ENCODE data around the gene TNP2. TPM values are rescaled to one million over a fixed set of nuclear protein-coding genes. Genes with fewer than 3 reads are reported as not detected.

Gene TNP2
- total RNA-seq, 3 donors from 2014 or later = not detected

GRCh38 chr16:11254913-11255736 is 14.0 kb downstream of the TNP2 start:
- TF ChIP-seq CTCF (IDR thresholded peaks at IDR 0.05) = no peak
- Histone ChIP-seq H3K9me3 (no peaks in the 10 kb centered on the region), H3K36me3 (ENCODE audit: low read depth) (no peaks in the 10 kb centered on the region), H3K4me3 (peak overlapping the region; percentile 63), H3K4me1 (ENCODE audit: low read depth) (peaks cover 18% of the 10 kb centered on the region)
- ATAC-seq = peak; percentile 20
- peak; percentile 59 to 81 (median 76) for DNase-seq
- intact Hi-C loops (cut with DNase I, micrococcal nuclease) = loop anchor here (5.0 to 10.0 kb wide), 2 partner anchors 280 to 283 kb away; no protein-coding TSS in a partner anchor

- TF ChIP-seq CTCF (IDR thresholded peaks at IDR 0.05) = no peak
- no peaks in the 10 kb centered on the region for H3K36me3 ChIP-seq (ENCODE audit: low read depth)
- peak overlapping the region; percentile 63 for H3K4me3 ChIP-seq
- H3K4me1 ChIP-seq (ENCODE audit: low read depth) = peaks cover 18% of the 10 kb centered on the region
- intact Hi-C loops (cut with DNase I, micrococcal nuclease) = loop anchor here in 1 of 2 donors (10.0 kb wide), 1 partner anchor 279 kb away; no protein-coding TSS in a partner anchor
- ATAC-seq = no peak
- DNase-seq = no peak
- H3K9me3 ChIP-seq = no peaks in the 10 kb centered on the region
Measured at GRCh38 chr16:11253995-11254912, 14.9 kb downstream of the TNP2 start.

GRCh38 chr16:11253009-11253994 is 15.8 kb downstream of the TNP2 start:
- no peak for ATAC-seq
- Histone ChIP-seq H3K4me3 (no peak overlapping the region), H3K36me3 (ENCODE audit: low read depth) (no peaks in the 10 kb centered on the region), H3K4me1 (ENCODE audit: low read depth) (peaks cover 13% of the 10 kb centered on the region), H3K9me3 (no peaks in the 10 kb centered on the region)
- DNase-seq = no peak
- intact Hi-C loops (cut with DNase I, micrococcal nuclease) = loop anchor here in 1 of 2 donors (10.0 kb wide), 1 partner anchor 279 kb away; no protein-coding TSS in a partner anchor
- no peak for TF ChIP-seq CTCF (IDR thresholded peaks at IDR 0.05)

- no peak for TF ChIP-seq CTCF (IDR thresholded peaks at IDR 0.05)
- H3K4me1 ChIP-seq (ENCODE audit: low read depth) = peaks cover 11% of the 10 kb centered on the region
- DNase-seq (no peak), ATAC-seq (no peak)
- intact Hi-C loops (cut with DNase I, micrococcal nuclease) = loop anchor here in 1 of 2 donors (10.0 kb wide), 1 partner anchor 278 kb away; no protein-coding TSS in a partner anchor
- no peaks in the 10 kb centered on the region for H3K36me3 ChIP-seq (ENCODE audit: low read depth)
- H3K9me3 ChIP-seq = no peaks in the 10 kb centered on the region
- H3K4me3 ChIP-seq = no peak overlapping the region
Measured at GRCh38 chr16:11252482-11252931, 16.6 kb downstream of the TNP2 start.
